K562 (cell line): ENCODE data around the gene SLK. TPM values are rescaled to one million over a fixed set of nuclear protein-coding genes. Genes with fewer than 3 reads are reported as not detected.

Source experiments
- ATAC-seq: fragments of 200-7000 bp; cut with Tn5 transposase; 3 replicates; pipeline ENCODE4 v1.9.1; 2020; ENCODE audit warnings: moderate library complexity
- BruUV-seq: library from RNA; stranded (reverse); fragments of 400-500 nt; replicated peaks from 2 replicates; lab custom pipeline; 2021; lab: Mats Ljungman, UMichigan
- CTCF ChIA-PET: fragments of 300-600 bp; formaldehyde crosslinking; extraction: SDS; loops from one replicate; lab custom pipeline; 2021; ENCODE audit warnings: low intra/inter-chr PET ratio; lab: Yijun Ruan, JAX
- POLR2A ChIA-PET: fragments of 300-600, 350-650 bp; sonication (Branson Sonifier 250); formaldehyde crosslinking; extraction: SDS; loops from one replicate; lab custom pipeline; 2021; ENCODE audit warnings: antibody characterized with exemption, inconsistent platforms; lab: Yijun Ruan, JAX
- DNase-seq, 4 experiments: peaks; one replicate each; pipeline versions ENCODE4 v3.0.0 to v3.0.0-alpha.2; 2011 to 2018; ENCODE audit warnings: low spot score in 3 of 4, mixed read lengths in 3 of 4; ENCODE audit errors: extremely low read depth in 1 of 4
- FAIRE-seq: peaks from 2 replicates; lab custom pipeline; 2011; peaks lifted over from hg19 to GRCh38; lab: Jason Lieb, UNC
- H2AFZ ChIP-seq: 2 replicates; pipeline ENCODE4 v1.6.0; 2011; ENCODE audit warnings: low read depth, low read length, control low read depth, inconsistent platforms
- H3K27ac ChIP-seq: fragments of 200-600 bp; 3 replicates; pipeline ENCODE4 v1.8.0; 2011; ENCODE audit warnings: low read depth, mild to moderate bottlenecking, control low read depth, inconsistent platforms, low read length, moderate library complexity, mixed read lengths; ENCODE audit errors: extremely low read depth
- H3K27me3 ChIP-seq, 2 experiments: fragments of 300-600 bp in 1 of 2; 2 replicates in 1 of 2; 3 replicates in 1 of 2; pipeline versions ENCODE4 v1.6.0 to v1.8.0; 2011; ENCODE audit warnings: inconsistent platforms in 2 of 2, low read length in 2 of 2, mild to moderate bottlenecking in 1 of 2, mixed read lengths in 1 of 2, moderate library complexity in 1 of 2; ENCODE audit not compliant: control insufficient read depth in 2 of 2, insufficient read depth in 2 of 2
- H3K36me3 ChIP-seq: fragments of 300-600 bp; 3 replicates; pipeline ENCODE4 v1.8.0; 2011; ENCODE audit warnings: mild to moderate bottlenecking, low read length, inconsistent platforms; ENCODE audit not compliant: control insufficient read depth, insufficient read depth
- H3K4me1 ChIP-seq, 2 experiments: fragments of 200-600 bp in 1 of 2; replicated peaks in 1 of 2; 2 replicates in 1 of 2; 3 replicates in 1 of 2; pipeline versions ENCODE4 v1.5.1 to v1.8.0; 2011; ENCODE audit warnings: inconsistent platforms in 2 of 2, low read length in 2 of 2, mild to moderate bottlenecking in 1 of 2, mixed read lengths in 1 of 2, moderate library complexity in 1 of 2; ENCODE audit not compliant: control insufficient read depth in 2 of 2, insufficient read depth in 2 of 2
- H3K4me2 ChIP-seq: 2 replicates; pipeline ENCODE4 v1.6.1; 2011; ENCODE audit warnings: low read length, control low read depth, inconsistent platforms, mixed read lengths; ENCODE audit not compliant: insufficient read depth
- H3K4me3 ChIP-seq: fragments of 200-600 bp; sonication (generic), shearing (Covaris generic); 2 replicates; pipeline ENCODE4 v1.5.1; 2016; ENCODE audit warnings: control low read depth, inconsistent platforms
- H3K79me2 ChIP-seq: fragments of 200-600 bp; 3 replicates; pipeline ENCODE4 v1.8.0; 2011; ENCODE audit warnings: low read length, inconsistent platforms; ENCODE audit not compliant: control insufficient read depth, insufficient read depth
- H3K9ac ChIP-seq, 2 experiments: 2 replicates each; pipeline versions ENCODE4 v1.6.0 to v1.6.1; 2011; ENCODE audit warnings: low read depth in 2 of 2, low read length in 2 of 2, control low read depth in 1 of 2, inconsistent platforms in 1 of 2, mild to moderate bottlenecking in 1 of 2, mixed read lengths in 1 of 2; ENCODE audit not compliant: insufficient read depth in 1 of 2
- H3K9me1 ChIP-seq: one replicate; pipeline ENCODE4 v1.6.0; 2011; ENCODE audit warnings: inconsistent platforms, mild to moderate bottlenecking, low read length, moderate library complexity; ENCODE audit not compliant: control insufficient read depth, insufficient read depth
- H3K9me3 ChIP-seq: replicated peaks from 2 replicates; pipeline ENCODE4 v1.5.1; 2011; ENCODE audit warnings: low read depth, low read length, inconsistent platforms; ENCODE audit not compliant: control insufficient read depth, insufficient read depth
- H4K20me1 ChIP-seq: replicated peaks from 2 replicates; pipeline ENCODE4 v1.6.1; 2011; ENCODE audit warnings: low read length, inconsistent platforms, mixed read lengths; ENCODE audit not compliant: control insufficient read depth, insufficient read depth
- BDP1 ChIP-seq: IDR thresholded peaks from 3 replicates; pipeline ENCODE4 v1.6.1; 2011; ENCODE audit not compliant: insufficient read length, insufficient read depth
- CREB1 ChIP-seq, 2 experiments: sonication (generic) in 1 of 2; formaldehyde crosslinking in 1 of 2; IDR thresholded peaks; 2 replicates each; pipeline versions ENCODE4 v1.6.1 to v1.8.0; 2012 to 2022; ENCODE audit warnings: inconsistent platforms in 1 of 2, mild to moderate bottlenecking in 1 of 2, missing genetic modification reagents in 1 of 2, moderate library complexity in 1 of 2
- CSDE1 ChIP-seq, 2 experiments: fragments of 450-650 bp; IDR thresholded peaks; 2 replicates each; pipeline ENCODE4 v1.6.1; 2016; ENCODE audit warnings: mild to moderate bottlenecking in 1 of 2
- KDM1A ChIP-seq, 2 experiments: fragments of 450-650 bp; IDR thresholded peaks; 2 replicates each; pipeline ENCODE4 v1.6.1; 2016; ENCODE audit warnings: mild to moderate bottlenecking in 2 of 2
- KLF1 ChIP-seq: fragments of 450-650 bp; IDR thresholded peaks from 2 replicates; pipeline ENCODE4 v1.6.1; 2016; ENCODE audit warnings: missing genetic modification characterization, missing compliant biosample characterization
- MEF2D ChIP-seq: conservative IDR thresholded peaks from 2 replicates; pipeline ENCODE4 v1.6.1; 2016; ENCODE audit warnings: low read depth, missing genetic modification characterization, missing compliant biosample characterization
- PTRF ChIP-seq: fragments of 450-650 bp; IDR thresholded peaks from 2 replicates; pipeline ENCODE4 v1.6.1; 2016; ENCODE audit warnings: mild to moderate bottlenecking, missing genetic modification characterization, missing compliant biosample characterization
- PURB ChIP-seq: sonication (generic); formaldehyde crosslinking; IDR thresholded peaks from 2 replicates; pipeline ENCODE4 v1.9.0; 2021; ENCODE audit warnings: low read depth, mild to moderate bottlenecking, missing genetic modification reagents
- SMAD1 ChIP-seq: fragments of 150-350 bp; IDR thresholded peaks from 2 replicates; pipeline ENCODE4 v1.6.1; 2014; ENCODE audit warnings: low read length, low read depth; ENCODE audit not compliant: partially characterized antibody
- SMARCE1 ChIP-seq: fragments of 450-650 bp; IDR thresholded peaks from 2 replicates; pipeline ENCODE4 v1.7.1; 2016; ENCODE audit warnings: mild to moderate bottlenecking
- TEAD4 ChIP-seq, 2 experiments: sonication (generic) in 1 of 2; formaldehyde crosslinking in 1 of 2; IDR thresholded peaks; 2 replicates each; pipeline versions ENCODE4 v1.6.1 to v1.8.0; 2012 to 2022; ENCODE audit warnings: borderline replicate concordance in 1 of 2, inconsistent platforms in 1 of 2, low read length in 1 of 2, mild to moderate bottlenecking in 1 of 2, missing genetic modification reagents in 1 of 2
- ZEB2 ChIP-seq: fragments of 450-650 bp; IDR thresholded peaks from 2 replicates; pipeline ENCODE4 v1.6.1; 2016
- ZNF778 ChIP-seq: fragments of 450-650 bp; formaldehyde crosslinking; IDR thresholded peaks from 2 replicates; pipeline ENCODE4 v1.4.0; 2020; ENCODE audit warnings: mild to moderate bottlenecking, moderate library complexity
- ZSCAN29 ChIP-seq: fragments of 450-650 bp; IDR thresholded peaks from 2 replicates; pipeline ENCODE4 v1.6.1; 2017
- WGBS: fragments of 100-300 bp; shearing (Covaris generic); methylation state at CpG from one replicate; pipeline ENCODE4 v1.1.6; 2016; ENCODE audit warnings: low coverage, mixed read lengths; ENCODE audit not compliant: insufficient coverage; ENCODE audit errors: missing lambda C conversion rate; 5-methylcytosine and 5-hydroxymethylcytosine counted together
- in situ Hi-C: fragments of 300-500 bp; cut with MboI; formaldehyde crosslinking; loops from 4 replicates; pipeline ENCODE4 v1.15.0; 2018; ENCODE audit warnings: inconsistent platforms, mixed read lengths
- intact Hi-C: fragments of 100-400 bp; cut with micrococcal nuclease; formaldehyde crosslinking; loops from 2 replicates; pipeline ENCODE4 v1.14.2; 2022
- polyA plus RNA-seq, 8 experiments: library from polyadenylated mRNA; depleted of rRNA in 4 of 8; stranded (reverse) in 5 of 8; unstranded in 3 of 8; fragments of >200 nt; fragmentation: Nextera tagmentation in 2 of 8; fragmentation: Illumina TruSeq in 1 of 8; extraction: Ambion mirVana in 2 of 8; extraction: Trizol in 1 of 8; gene quantifications; 2 replicates each; pipeline versions ENCODE4 v1.2.1 to v1.2.3, GENCODE V29; 2011 to 2014; ENCODE audit warnings: inconsistent platforms in 1 of 8, missing spikeins in 1 of 8
- total RNA-seq, 7 experiments: library from RNA; depleted of rRNA in 6 of 7; stranded (reverse); fragments of >200 nt in 6 of 7; fragmentation: Illumina TruSeq in 2 of 7; extraction: Trizol in 2 of 7; gene quantifications; 2 replicates each; pipeline versions ENCODE4 v1.2.1 to v1.2.3, GENCODE V29; 2011 to 2021; ENCODE audit warnings: low replicate concordance in 1 of 7
- TF ChIP-seq, protein P1 (sequence below): fragments of 450-650 bp; IDR thresholded peaks from 2 replicates; pipeline ENCODE4 v1.6.1; 2016; ENCODE audit warnings: missing biosample characterization, missing genetic modification characterization
- TF ChIP-seq, protein P2 (sequence below): fragments of 450-650 bp; formaldehyde crosslinking; IDR thresholded peaks from 2 replicates; pipeline ENCODE4 v1.4.0; 2020; ENCODE audit warnings: mild to moderate bottlenecking, moderate library complexity
- TF ChIP-seq, protein P3 (sequence below): sonication (generic); formaldehyde crosslinking; IDR thresholded peaks from 2 replicates; pipeline ENCODE4 v1.8.0; 2022; ENCODE audit warnings: mild to moderate bottlenecking, low read depth, missing genetic modification reagents

Gene SLK
- total and polyA plus RNA-seq, 9 of the 15 experiments (the other 6 are each of a cell fraction or from before 2014, with no cell fraction given) = 8.2 to 40.0 (median 23.4) TPM

- Histone ChIP-seq H3K4me3 (no peak overlapping the region), H3K9me3 (no peaks in the 10 kb centered on the region), H3K27ac (no peak overlapping the region), H4K20me1 (no peaks in the 10 kb centered on the region)
- no peak for ATAC-seq
- no peak for DNase-seq
- TF ChIP-seq, protein P1, sequence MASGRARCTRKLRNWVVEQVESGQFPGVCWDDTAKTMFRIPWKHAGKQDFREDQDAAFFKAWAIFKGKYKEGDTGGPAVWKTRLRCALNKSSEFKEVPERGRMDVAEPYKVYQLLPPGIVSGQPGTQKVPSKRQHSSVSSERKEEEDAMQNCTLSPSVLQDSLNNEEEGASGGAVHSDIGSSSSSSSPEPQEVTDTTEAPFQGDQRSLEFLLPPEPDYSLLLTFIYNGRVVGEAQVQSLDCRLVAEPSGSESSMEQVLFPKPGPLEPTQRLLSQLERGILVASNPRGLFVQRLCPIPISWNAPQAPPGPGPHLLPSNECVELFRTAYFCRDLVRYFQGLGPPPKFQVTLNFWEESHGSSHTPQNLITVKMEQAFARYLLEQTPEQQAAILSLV = no peak
- no peak for TF ChIP-seq ZNF778
- TF ChIP-seq TEAD4 (IDR thresholded peaks at IDR 0.05; ENCODE audit: low read length) = no peak
- TF ChIP-seq TEAD4 (CRISPR knock-in tag; IDR thresholded peaks at IDR 0.05; ENCODE audit: borderline replicate concordance) = no peak
- TF ChIP-seq, protein P2, sequence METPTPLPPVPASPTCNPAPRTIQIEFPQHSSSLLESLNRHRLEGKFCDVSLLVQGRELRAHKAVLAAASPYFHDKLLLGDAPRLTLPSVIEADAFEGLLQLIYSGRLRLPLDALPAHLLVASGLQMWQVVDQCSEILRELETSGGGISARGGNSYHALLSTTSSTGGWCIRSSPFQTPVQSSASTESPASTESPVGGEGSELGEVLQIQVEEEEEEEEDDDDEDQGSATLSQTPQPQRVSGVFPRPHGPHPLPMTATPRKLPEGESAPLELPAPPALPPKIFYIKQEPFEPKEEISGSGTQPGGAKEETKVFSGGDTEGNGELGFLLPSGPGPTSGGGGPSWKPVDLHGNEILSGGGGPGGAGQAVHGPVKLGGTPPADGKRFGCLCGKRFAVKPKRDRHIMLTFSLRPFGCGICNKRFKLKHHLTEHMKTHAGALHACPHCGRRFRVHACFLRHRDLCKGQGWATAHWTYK = no peak
- TF ChIP-seq CSDE1 (IDR thresholded peaks at IDR 0.05) = no peak
- no peak for TF ChIP-seq CREB1 (IDR thresholded peaks at IDR 0.05)
- TF ChIP-seq CREB1 (CRISPR knock-in tag; IDR thresholded peaks at IDR 0.05) = no peak
- TF ChIP-seq, protein P3, sequence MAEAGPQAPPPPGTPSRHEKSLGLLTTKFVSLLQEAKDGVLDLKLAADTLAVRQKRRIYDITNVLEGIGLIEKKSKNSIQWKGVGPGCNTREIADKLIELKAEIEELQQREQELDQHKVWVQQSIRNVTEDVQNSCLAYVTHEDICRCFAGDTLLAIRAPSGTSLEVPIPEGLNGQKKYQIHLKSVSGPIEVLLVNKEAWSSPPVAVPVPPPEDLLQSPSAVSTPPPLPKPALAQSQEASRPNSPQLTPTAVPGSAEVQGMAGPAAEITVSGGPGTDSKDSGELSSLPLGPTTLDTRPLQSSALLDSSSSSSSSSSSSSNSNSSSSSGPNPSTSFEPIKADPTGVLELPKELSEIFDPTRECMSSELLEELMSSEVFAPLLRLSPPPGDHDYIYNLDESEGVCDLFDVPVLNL = no peak
- TF ChIP-seq SMAD1 = no peak
- no peak for TF ChIP-seq BDP1
- no peak for TF ChIP-seq KDM1A (IDR thresholded peaks at IDR 0.05)
- no peak for TF ChIP-seq SMARCE1
- TF ChIP-seq ZEB2 = no peak
- no peak for TF ChIP-seq MEF2D (tag)
- TF ChIP-seq PURB (CRISPR knock-in tag) = no peak
- TF ChIP-seq PTRF (tag) = no peak
- no peak for TF ChIP-seq KLF1 (tag)
- no peak for TF ChIP-seq ZSCAN29
- TF ChIP-seq, all 486 proteins: peak for 0
- 64% methylated on average over 3 of the region's 3 CpGs for WGBS
- Histone ChIP-seq H3K9ac (no peak overlapping the region), H2AFZ (no peak overlapping the region), H3K36me3 (peaks cover 13% of the 10 kb centered on the region; the same call in 1 of the 3 replicates), H3K4me1 (no peaks in the 10 kb centered on the region; a peak in 1 of 5 replicates), H3K4me2 (no peak overlapping the region), H3K79me2 (peaks cover 32% of the 10 kb centered on the region), H3K27me3 (no peaks in the 10 kb centered on the region), H3K9me1 (no peaks in the 10 kb centered on the region)
- intact Hi-C loops (no loop called here), in situ Hi-C loops (no loop called here)
- no TSS peak for BruUV-seq
- CTCF ChIA-PET = no interaction called here
- FAIRE-seq = no peak
- POLR2A ChIA-PET = interaction anchor here (1.2 kb wide), 1 partner anchor 23 kb away, joined by 4 read pairs; the partner anchor contains the start of gene SLK
Measured at GRCh38 chr10:103990121-103990520, 23.2 kb downstream of the SLK start.
